ENCODE results near the gene GRAMD2B.
"Not testable (repeated sequence)": the region's sequence is repeated elsewhere in the genome, so short reads cannot be mapped to it uniquely, and the experiment has no call there.

Gene GRAMD2B

DNA sequence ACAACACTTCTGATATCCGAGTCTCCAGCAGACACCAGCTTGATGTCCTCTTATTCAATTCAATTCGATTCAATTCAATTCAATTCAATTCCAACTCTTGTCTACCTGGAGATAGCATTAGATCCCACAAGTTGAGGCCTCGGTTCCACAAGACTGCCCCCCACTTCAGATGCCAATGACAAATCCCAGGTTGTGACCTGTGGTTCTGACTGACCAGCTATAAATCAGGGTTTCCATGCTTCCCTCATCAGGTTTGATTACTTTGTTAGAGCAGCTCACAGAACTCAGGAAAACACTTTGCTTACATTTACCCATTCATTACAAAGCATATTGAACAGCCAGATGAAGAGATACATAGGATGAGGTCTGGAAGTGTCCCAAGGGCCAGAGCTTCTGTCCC is 89.2 kb downstream of the GRAMD2B start:
- TF ChIP-seq POLR2A (IDR thresholded peaks at IDR 0.05; ENCODE audit: low read length) = no peak
- no peak for TF ChIP-seq GATA1 (IDR thresholded peaks at IDR 0.05; ENCODE audit: low read depth, low read length)

DNA sequence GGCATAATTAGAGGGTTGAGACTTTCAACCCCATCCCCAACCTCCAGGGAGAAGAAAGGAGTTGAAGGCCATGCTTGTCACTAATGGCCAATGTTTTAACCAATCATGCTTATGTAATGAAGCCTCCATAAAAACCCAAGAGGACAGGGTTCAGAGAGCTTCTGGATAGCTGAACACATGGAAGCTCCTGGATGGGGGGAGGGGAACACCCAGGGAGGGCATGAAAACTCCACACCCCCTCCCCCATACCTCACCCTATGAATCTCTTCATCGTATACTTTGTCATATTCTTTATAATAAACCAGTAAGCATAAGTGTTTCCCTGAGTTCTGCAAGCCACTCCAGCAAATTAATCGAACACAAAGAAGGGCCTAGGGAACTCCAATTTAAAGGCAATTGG is 90.1 kb downstream of the GRAMD2B start:
- no peak for DNase-seq
- TF ChIP-seq GATA1 (IDR thresholded peaks at IDR 0.05; ENCODE audit: low read depth, low read length) = no peak
- TF ChIP-seq POLR2A (IDR thresholded peaks at IDR 0.05; ENCODE audit: low read length) = no peak

More for the DNA sequence above, 89.2 kb downstream of the GRAMD2B start:
- DNase-seq = no peak

DNA sequence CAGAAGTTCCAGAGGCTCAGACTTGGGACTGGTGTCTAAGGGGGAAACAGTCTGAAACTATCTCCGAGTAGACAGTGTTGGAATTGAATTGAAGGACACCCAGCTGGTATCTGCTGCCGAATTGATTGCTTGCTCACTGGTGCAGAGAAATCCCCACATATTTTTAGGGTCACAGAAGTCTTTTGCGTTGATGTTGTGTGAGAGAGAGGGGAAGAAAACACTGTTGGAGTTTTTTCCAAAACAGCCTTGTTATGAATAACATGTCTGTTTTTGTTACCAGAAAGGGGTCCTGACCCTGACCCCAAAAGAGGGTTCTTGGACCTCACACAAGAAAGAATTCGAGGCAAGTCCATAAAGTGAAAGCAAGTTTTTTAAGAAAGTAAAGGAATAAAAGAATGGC is 90.5 kb downstream of the GRAMD2B start:
- no peak for DNase-seq
- TF ChIP-seq POLR2A (IDR thresholded peaks at IDR 0.05; ENCODE audit: low read length) = no peak
- TF ChIP-seq GATA1 (IDR thresholded peaks at IDR 0.05; ENCODE audit: low read depth, low read length) = no peak

DNA sequence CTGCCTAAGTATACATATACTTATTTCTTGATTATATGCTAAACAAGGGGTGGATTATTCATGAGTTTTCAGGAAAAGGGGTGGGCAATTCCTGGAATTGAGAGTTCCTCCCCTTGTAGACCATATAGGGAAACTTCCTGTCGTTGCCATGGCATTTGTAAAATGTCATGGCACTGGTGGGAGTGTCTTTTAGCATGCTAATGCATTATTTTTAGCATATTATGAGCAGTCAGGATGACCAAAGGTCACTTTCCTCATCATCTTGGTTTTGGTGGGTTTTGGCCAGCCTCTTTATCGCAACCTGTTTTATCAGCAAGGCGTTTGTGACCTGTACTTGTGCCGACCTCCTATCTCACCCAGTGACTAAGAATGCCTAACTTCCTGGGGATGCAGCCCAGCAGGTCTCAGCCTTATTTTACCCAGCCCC is 90.9 kb downstream of the GRAMD2B start:
- no peak for TF ChIP-seq POLR2A (IDR thresholded peaks at IDR 0.05; ENCODE audit: low read length)
- TF ChIP-seq GATA1 (IDR thresholded peaks at IDR 0.05; ENCODE audit: low read depth, low read length) = no peak
- peak; percentile 19 to 29 for DNase-seq

DNA sequence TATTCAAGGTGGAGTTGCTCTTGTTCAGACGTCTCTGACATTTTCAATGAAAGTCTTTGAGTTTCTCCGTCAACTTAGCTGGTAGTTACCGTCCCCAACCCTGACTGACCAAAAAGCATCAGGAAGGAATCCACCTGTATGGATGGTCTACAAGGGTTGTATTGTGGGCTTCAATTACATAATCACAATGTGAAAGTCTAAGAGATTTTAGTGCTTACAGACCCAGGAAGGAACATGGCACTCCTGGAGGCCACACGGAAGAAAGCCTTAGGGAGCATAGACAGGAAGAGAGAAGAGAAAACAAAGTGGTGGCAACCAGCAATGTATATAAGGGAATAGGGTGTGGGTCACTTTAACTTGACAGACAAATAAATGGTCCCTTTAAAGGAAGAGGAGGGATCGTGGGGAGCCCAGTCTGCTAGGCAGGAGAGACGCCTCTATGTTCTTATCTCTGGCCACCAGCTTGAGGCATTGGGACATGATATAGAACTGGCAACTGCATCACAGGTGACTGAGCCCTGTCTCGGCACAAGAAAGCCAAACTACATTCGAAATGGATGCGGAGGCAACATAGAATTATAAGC is 91.4 kb downstream of the GRAMD2B start:
- peak; percentile 80 to 87 for DNase-seq
- peak; percentile 24 for TF ChIP-seq POLR2A (IDR thresholded peaks at IDR 0.05; ENCODE audit: low read length)
- TF ChIP-seq GATA1 (IDR thresholded peaks at IDR 0.05; ENCODE audit: low read depth, low read length) = no peak

DNA sequence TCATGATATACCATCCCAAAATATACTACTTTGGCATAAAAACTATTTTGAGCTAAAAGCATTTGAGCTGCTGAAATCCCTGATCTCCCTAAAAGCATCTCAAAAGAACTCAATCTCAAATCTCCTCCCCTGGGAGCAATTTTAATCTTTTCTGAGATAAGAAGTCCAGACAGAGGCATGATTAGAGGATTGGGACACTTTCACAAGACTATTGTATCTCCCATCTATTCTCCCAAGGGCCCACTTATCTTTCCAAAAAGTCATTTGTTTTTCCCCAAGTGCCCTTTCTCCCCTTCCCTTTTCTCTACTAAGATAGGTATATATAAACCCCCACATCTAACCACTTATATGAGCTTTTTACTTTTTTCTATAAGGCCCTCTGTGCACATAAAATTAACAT is 92.1 kb downstream of the GRAMD2B start:
- TF ChIP-seq GATA1 (IDR thresholded peaks at IDR 0.05; ENCODE audit: low read depth, low read length) (no peak), POLR2A (IDR thresholded peaks at IDR 0.05; ENCODE audit: low read length) (no peak)

DNA sequence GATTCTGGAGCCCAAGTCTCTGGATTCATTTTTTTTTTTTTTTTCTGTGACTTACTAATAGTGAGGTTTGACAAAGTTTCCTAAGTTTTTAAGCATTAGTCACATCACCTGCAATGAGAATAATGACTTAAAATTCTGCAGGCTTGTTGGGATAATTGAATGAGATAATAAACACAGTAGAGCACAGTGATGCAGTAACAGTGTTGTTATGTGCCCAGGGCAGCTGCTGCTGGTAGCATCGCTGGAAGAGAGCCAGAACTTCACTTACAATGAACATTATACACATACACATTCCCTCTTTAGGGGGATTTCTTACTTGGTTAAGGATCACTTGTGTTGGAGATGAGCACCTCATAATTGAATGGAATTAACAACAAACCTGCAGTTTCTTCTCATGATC is 92.9 kb downstream of the GRAMD2B start:
- TF ChIP-seq GATA1 (IDR thresholded peaks at IDR 0.05; ENCODE audit: low read depth, low read length) (no peak), POLR2A (IDR thresholded peaks at IDR 0.05; ENCODE audit: low read length) (no peak)
- DNase-seq = no peak

More for the DNA sequence above, 92.1 kb downstream of the GRAMD2B start:
- DNase-seq = no peak

DNA sequence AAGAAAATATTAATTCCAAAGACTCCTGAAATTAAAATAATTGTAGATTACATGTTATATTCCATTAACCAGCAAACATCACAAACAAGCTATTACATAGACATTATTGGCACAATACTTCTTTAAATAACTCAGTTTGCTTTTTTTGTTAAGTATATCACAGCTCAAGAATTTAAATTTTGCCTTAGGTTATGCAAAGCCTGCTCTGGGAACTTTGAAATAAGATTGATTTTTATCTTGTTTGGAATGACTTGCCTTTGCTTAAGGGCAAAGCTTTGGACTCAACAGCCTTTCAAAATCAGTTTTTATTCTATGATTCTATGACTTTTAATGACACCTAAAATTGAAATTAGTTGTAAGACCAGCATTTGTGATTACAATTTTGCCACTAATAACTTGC is 93.6 kb downstream of the GRAMD2B start:
- no peak for TF ChIP-seq GATA1 (IDR thresholded peaks at IDR 0.05; ENCODE audit: low read depth, low read length)
- TF ChIP-seq POLR2A (IDR thresholded peaks at IDR 0.05; ENCODE audit: low read length) = no peak

DNA sequence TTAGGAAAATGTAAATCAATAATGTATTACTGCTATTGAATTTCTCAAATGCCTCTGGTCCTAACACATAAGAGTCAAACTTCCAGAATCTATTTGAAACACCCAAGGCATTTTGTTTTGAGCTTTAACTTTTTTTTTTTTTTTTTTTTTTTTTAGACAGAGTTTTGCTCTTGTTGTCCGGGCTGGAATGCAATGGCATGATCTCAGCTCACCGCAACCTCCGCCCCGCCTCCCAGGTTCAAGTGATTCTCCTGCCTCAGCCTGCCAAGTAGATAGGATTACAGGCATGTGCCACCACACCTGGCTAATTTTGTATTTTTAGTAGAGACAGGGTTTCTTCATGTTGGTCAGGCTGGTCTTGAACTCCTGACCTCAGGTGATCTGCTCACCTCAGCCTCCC is 96.0 kb downstream of the GRAMD2B start:
- not testable (repeated sequence) for DNase-seq

More for the DNA sequence above, 93.6 kb downstream of the GRAMD2B start:
- no peak for DNase-seq

DNA sequence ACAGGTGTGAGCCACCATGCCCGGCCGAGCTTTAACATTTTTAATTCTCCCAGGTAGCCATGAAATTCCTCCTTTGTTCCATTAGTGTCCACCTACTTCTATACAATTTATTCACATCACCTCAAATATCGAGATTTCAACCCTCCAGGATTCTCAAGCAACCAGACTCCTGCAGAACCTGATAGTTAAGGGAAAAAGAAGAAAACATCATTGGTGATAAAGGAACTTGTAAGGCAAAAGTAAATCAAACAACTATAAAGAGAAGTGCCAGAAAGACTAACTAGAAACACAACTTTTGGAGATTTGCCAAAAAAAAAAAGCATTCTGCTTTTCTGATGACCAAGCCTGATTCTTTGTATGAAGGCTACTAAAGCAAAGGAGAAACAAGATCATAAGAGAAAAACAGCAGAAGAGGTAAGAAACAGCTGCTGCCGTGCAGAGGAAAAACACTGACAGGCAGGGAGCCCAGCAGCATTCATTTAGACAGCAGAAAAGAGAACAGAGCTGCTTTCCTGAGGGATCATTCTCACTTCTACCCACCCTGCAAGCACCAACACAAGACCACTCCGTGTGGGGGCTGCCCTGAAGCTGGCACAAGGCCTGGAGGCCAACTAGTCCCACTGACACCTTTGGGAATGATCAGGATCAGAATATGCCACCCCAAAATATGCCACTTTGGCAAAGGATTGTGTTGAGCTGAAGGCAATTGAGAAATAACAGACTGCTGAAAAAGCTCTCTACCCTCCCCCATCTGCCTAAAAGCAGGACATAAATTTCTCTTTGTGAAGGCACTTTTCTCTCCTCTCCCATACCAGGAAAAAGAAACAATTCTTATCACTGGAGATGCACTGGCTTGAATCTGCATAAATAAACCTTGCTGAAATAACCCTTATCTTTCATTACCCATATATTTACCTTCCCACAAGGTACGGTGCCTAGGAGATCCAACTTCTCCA is 96.7 kb downstream of the GRAMD2B start:
- no peak for TF ChIP-seq GATA1 (IDR thresholded peaks at IDR 0.05; ENCODE audit: low read depth, low read length)
- TF ChIP-seq POLR2A (IDR thresholded peaks at IDR 0.05; ENCODE audit: low read length) = no peak
- no peak for DNase-seq

DNA sequence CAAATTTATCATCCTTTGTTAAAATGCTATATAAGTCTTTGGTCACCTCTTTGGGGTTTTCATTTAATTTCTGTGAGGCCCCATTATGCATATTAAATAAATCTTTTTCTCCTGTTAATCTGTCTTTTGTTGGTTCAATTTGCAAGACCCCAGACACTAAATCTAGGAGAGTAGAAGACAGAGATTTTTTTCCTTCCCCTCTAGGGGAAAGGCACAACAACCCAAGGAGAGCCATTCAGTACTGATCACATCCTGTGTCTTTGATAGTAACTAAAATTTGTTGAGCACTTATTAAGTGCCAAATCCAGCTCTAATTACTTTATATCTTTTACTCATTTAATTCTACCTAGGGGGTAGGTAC is 97.4 kb downstream of the GRAMD2B start:
- TF ChIP-seq GATA1 (IDR thresholded peaks at IDR 0.05; ENCODE audit: low read depth, low read length) = no peak
- no peak for TF ChIP-seq POLR2A (IDR thresholded peaks at IDR 0.05; ENCODE audit: low read length)
- DNase-seq = no peak

DNA sequence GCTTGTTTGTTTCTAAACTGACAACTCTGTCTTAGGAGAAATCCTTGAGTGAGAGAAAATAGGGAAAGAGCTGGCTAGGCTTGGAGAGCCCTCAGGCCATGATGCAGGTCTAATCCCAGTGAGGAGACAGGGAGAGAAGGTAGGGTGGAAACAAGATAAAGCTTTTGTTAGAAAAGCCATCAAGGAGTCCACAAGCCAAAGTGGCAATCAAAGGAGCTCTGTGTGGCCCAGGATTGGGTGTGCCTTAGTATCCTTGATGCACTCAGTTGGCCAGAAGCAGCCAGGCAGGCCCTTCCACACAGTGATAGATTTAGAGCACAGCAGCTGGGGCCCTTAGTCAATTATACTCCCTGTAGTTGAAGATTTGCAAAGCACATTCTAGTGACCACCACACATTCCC is 97.9 kb downstream of the GRAMD2B start:
- TF ChIP-seq POLR2A (IDR thresholded peaks at IDR 0.05; ENCODE audit: low read length) = no peak
- DNase-seq = no peak

DNA sequence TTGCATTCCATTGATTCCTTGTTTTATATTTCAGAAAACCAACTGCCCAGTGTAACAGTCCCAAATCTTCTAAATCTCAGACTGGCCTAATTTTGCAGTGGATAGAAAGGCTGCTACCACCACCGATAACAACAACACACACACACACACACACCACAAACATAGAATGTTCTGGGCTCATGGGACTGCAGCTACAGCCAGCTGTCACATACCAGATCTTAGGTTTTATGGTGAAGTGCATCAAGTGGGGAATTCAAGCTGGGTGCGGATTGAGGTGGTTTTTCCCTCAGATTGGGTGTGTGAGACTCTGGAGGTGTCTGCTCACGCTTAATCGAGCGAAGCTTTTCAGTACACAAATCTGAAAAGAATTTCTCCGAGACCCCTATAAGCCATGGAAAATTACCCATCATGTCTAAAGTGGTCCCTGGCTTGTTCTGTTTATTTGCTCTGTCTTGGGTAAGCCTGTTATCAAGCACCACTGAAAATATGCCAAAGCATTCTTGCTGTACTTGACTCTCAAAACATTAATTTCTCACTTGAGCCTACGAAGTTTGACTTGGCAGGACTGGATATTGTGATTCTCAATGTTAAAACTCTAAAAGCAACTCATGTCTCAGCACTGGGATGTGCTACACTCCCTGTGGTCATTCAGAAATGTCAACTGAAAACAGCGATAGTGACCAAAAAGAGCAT is 100.8 kb downstream of the GRAMD2B start:
- TF ChIP-seq GATA1 (IDR thresholded peaks at IDR 0.05; ENCODE audit: low read depth, low read length) (no peak), POLR2A (IDR thresholded peaks at IDR 0.05; ENCODE audit: low read length) (no peak)
- no peak for DNase-seq

DNA sequence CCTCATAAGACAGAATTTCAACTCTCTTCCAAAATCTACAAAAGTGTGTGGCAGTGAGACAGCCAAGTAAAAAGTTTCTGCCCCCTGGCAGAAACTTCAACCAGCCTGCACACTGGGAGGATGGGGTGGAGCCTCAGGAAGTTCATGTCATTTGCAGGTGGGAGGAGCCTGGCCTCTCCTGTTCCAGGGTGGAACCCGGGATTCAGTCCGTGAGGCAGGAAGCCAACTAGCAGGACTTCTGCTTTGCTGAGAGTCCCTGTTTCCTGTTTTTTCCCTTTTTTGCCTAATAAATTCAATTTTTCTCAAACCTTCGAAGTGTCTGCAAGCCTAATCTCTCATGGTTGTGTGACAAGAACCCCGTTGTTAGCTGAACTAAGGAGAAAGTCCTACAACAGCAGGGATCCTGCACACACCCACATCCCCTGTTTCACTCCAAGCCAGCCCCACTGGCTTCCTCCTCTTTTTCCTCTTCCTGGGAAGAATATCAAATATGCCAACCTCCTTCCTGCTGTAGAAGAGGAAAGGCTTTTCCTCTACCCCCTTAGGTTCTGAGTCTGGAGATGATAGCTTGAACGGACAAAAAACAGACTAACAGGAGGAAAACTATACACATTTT is 102.5 kb downstream of the GRAMD2B start:
- TF ChIP-seq POLR2A (IDR thresholded peaks at IDR 0.05; ENCODE audit: low read length) = no peak
- no peak for TF ChIP-seq GATA1 (IDR thresholded peaks at IDR 0.05; ENCODE audit: low read depth, low read length)
- no peak for DNase-seq
